ENCODE measurements around the gene HIVEP1.

Gene HIVEP1

DNA sequence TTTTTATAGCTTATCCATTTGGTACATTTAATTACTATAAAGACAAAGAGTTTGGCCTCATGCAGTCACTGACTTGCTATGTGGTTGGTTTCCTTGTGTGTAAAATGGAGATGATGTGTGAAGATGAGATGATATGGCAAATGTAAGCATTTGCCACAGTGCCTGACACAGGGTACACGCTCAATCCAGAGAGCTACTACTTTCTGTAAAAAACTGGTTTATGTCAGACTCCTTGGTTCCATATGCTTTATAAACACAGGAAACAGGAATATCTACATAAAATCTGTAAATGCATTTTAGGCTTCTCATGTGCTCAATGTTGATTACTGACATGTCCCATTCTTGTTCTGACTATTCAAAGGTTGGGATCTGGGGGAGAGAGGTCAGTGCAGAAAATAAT is 10.4 kb downstream of the HIVEP1 start:
- DNase-seq, result no peak

DNA sequence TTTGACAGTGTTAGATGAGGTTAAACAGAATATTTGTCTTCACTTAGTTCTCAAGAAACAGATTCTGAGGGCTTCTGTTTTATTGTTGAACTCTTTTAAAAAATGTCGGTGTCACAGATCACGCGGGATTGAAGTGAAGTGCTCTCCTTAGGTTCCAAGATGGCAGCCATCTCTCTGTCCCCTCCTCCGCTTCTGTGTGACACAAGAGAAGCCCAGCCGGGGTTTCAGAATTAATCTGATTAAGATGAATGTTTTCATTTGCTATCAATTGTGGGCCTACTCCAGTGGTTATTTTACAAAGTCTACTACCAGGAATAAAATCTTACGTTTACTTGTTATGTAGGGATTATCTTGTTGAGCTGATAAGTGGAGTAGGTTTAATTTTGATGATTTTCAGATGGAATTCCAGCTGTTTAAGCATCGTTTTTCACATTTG is 10.9 kb downstream of the HIVEP1 start:
- DNase-seq, result no peak

DNA sequence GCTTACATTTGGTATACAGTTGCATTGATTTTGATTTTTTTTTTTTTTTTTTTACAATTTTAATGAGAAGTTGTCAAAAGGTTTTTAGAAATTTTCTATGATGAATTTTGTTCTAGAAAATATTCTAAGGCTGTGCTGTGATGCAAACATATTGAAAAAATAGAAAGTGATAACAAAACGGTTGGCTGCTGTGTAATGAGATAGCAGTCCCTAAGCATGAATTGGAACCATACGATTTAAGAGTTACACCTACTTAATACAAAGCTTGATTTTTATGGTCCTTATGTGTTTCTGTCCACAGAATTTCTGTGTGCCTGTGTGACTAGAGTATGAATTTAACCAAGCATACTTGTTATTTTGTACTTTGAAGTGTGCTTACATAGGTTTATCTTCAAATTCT is 12.1 kb downstream of the HIVEP1 start:
- no peak for DNase-seq

DNA sequence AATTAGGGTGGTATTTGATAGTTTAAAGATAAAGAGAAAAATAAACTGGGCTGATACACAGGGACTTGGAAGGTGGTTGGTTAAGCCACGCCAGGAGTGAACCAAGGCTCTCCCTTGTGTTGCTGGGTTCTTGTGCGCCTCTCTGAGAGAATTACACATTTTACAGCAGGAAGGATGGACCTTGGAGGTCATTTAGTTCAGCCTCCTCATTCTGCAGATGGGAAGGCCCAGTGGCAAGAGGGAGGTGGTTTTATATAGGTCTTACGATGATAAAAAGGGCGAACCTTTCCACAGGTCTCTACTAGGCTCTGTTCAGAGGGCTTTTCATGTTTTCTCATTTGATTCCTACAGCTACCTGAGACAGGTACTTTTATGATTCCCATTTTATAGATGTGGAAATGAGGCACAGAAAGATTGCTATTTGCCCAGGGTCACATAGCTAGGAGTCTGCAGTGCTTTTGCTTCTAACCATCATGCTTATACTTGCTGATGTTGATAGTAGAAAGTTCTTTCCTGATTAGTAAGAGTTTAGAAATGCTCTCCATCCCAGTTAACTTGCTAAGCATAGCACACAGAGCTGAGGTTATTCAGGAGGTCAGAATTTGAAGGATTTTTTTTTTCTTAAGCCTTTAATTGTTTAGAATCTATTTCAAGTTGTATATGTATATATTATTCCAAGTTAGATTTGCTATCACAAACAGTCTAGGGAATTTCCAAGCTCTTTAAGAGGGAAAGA is 12.8 kb downstream of the HIVEP1 start:
- DNase-seq, result no peak

DNA sequence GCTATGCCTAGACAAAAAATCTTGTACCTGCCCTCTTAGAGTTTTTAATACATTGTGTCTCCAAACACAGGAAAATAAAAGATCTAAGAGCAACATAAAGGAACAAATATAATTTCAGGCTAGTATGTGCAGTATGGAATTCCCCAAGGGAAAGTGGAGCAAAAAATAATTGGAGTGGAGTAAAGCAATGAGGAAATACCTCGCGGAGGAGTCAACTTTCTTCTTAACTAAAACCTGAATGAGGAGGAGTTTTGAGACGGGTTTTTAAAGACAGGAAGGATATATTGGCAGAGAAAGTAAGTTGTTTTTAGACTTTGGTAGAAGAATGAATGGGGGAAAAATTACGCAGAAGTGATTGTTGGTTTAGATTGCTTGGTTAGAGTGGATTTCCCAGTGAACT is 14.0 kb downstream of the HIVEP1 start:
- no peak for DNase-seq

DNA sequence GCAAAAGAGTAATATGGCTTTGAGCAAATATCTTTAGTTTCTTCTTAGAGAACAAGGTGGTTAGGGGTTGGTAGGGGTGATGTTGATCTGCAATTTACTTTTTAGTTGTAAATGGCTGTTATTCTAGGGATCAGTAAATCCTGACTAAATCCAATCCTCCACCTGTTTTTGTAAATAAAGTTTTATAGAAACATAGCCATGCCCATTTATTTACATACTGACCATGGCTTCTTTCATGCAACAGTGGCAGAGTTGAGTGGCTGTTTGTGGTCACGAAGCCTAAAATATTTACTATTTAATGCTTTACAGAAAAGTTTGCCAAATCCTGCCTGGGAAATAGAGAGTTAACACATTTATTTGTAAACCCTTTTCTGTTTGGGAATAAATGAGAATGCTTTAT is 14.7 kb downstream of the HIVEP1 start:
- no peak for DNase-seq

DNA sequence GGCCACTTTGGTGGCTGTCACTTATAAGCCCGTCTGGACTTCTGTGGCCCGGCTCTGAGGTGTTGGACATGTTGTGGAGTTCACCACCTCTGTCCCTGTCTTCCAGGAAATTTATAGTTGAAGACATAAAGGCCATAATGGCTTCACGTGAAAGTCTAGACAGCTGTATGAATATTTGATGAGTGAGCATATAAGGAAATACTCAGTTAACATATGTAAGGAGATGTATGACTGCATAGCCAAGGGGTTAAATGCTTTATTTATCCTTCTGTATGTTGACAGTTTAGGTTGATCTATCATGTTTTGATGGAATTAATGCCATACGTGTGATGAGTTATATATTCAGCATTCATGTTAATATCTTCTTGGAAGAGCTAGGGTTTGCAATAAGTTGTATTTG is 16.1 kb downstream of the HIVEP1 start:
- no peak for DNase-seq

DNA sequence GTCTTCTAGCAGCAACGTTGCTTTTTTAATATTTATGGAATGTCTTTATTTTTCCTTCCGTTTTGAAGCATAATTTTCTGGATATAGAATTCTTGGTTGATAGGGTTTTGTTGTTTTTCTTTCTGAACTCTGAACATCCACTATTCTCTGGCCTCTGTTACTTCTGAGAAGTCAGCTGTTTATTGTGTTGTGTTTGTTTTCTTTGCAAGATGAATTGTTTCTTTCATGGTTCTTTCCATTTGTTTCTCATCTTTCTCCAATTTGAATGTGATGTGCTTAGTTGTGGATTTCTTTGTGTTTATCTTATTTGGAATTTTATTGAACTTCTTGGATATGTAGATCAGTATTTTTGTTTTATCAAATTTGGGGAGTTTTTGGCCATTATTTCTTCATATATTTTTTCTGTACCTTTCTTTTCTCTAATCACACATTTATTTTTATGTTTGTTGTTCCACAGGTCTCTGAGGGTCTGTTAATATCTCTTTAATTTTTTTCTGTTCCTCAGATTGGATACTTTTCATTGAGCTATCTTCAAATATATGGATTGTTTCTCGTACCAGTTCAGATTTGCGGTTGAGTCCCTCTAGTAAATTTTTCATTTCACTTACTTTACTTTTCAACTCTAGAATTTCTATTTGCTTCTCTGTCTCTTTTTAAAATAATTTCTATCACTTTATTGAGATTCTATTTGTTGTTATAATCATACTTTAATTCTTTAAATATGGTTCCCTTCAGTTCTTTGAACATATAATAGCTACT is 18.0 kb downstream of the HIVEP1 start:
- DNase-seq, result no peak

DNA sequence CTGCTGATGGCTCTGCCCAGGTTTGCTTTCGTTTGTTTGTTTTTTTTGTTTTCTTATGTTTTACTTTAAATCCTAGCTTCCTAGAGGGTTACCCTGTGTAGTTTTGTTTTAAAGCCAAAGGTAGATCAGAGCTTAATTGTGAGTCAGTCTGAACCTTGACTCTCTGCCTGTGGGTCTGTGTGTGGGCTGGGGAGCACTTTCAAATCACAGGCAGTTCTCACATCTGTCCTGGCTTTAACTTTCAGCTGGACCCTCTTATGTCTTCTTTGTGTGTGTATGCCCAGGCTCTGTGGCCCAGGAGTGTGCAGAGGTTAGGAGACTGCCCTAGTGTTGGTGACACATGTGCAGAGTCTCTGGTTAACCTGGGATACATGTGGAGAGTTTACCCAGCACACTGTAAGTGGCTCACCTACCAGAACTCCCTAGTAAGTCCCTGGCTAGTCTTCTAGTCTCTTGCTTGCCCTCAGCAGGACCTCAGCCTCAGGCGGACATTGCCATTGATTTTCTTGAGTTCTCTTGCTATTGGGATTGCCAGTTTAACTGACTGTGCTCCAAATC is 19.0 kb downstream of the HIVEP1 start:
- DNase-seq, result no peak

DNA sequence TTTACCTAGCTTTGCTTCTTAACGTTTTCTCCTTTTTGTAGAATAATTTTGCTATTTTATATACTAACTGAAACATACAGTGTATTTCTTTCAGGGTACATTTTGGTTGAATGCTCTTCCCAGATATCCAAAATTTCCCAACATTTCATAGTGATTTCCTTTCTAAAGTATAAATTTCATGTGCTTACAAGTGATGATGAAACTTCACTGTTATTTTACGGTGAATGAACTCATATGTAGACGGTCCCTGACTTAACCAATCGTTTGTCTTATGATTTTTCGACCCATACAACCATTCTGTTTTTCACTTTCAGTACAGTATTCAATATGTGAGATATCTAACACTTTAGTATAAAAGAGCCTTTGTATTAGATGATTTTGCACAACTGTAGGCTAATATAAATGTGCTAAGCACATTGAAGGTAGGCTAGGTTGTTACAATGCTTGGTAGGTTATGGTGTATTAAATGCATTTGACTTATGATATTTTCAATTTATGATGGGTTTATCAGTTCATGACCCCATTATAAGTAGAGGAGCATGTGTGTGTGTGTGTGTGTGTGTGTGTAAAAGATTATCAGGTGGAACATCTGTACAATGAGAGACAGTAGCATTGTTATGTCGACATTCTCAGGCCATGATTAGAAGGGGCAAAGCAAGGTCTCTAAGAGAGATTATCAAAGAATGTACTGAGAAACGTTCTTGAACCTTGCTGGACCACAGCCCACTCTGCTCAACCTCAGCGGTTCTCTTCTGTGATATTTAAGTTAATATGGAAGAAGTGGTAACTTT is 20.9 kb downstream of the HIVEP1 start:
- no peak for DNase-seq

DNA sequence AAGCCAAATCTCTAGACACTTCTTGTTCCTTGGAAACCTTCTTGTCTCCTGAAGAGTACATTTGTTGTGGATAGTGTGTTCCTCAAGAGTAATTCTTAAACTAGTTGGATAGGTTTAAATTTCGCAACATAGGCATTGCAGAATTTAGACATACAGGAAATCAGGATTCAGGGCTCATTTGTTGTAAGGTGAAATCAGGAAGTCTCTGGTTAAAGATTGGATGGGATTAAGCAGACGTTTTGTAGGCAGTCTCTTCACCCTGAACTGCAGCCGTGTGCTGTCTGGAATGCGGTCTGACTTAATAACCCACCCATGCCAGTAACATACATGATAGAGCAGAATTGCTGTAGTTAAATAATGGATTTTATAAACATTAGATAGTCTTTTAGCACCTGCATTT is 21.7 kb downstream of the HIVEP1 start:
- DNase-seq, result no peak

DNA sequence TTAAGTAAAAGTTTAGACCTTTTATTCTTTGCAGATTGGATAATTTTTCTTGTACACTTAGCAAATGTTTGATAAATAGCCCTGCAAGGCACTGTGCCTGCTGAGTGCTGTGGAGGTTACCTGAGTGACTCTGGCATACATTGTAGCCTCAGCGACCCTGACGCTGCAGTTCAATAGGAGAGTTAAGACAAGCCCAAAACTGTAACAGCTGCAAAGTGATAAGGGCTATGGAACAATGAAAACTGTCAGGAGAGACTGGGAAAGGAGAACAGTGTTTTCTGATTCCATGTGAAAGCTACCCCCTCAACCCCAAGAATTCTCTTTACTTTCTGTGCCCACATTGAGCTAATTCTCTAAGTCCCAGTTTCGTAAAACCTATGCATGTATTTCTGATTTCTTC is 22.2 kb downstream of the HIVEP1 start:
- no peak for DNase-seq

DNA sequence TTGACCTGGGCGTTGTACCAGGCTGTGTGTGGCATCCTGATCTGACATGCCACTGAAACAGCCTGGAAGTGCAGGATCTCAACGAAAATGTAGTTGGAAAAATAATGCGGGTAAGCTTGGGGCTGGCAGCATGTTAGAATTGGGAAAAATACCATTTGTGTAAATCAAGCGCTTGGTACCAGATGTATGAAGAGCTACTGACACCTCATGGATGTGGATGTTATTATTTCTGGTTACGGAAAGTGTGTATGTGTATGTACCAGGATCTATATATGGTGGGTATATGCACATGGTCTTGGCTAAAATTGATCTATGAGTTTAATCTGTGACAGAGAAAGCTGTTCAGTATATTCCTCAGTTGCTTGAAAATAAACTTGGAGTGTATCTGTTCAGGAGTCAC is 22.7 kb downstream of the HIVEP1 start:
- DNase-seq, result no peak

DNA sequence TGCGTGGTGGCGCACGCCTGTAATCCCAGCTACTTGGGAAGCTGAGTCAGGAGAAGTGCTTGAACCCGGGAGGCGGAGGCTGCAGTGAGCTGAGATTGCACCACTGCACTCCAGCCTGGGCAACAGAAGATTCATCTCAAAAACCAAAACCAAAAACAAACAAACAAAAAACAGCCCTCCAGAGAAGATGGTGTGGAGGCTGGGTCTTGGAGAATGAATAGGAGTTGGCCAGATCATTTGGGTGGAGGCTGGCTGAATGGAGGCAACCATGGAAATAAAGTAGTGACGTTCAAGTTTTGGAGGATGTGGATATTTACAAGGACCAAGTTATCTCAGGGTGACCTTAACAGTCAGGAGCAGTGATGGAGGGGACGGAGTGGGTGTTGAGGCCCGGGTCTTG is 24.7 kb downstream of the HIVEP1 start:
- no peak for DNase-seq

DNA sequence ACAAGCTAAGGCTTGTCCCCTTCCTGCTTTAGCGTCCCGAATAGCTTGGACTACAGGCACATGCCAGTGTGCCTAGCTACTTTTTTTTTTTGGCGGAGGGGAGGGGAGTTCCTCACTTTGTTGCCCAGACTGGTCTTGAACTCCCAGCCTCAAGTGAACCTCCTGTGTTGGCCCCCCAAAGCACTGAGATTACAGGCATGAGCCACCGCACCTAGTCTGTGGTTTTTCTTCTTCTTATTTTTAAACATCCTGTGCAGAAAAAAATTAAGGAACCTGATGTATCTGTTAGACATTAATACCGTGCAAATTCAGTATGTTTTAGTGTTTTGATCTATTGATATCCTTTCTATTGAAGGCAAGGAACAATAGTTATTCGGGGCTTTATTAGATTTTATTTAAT is 25.7 kb downstream of the HIVEP1 start:
- no peak for DNase-seq

DNA sequence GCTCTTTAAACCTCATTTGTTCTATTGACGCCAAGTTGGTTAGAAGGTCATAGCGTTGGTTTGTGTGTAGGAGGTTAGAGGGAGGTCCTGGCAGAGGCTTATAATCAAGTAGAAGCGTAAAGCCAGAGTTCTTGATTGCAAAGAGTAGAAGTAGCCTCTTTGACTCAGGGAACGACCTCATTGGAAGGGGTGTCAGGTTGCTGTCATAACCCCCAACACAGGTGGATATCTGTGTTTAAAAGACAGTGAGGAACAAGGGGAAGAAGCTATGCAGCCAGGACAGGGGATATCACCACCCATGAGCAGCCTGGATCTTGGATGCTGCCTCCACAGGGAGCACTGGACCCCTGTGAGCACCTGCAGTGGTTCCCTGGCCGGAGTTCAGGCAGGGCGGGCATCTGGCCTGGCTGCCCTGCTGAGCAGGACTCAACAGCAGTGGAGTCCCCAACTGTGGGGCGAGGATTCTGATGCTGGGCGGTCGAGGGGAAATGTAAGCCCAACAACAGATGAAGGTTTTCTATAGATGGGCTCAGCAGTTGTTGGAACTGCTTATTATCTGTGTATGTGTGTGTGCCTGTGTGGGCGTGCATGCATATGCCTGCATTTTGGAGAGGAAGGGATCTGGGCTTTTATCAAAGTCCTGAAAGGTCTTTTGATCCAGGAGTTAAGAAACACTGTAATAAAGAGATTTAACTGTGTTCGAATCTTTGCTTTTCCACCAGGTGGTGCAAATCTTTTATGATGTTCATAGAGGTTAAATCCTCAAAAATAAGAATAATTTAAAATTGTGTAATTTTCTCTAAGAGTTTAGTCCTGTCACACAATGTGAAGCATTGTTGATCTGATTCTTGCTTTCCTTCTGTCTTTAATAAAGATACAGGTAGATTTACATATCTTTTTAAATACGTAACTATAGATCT is 27.7 kb downstream of the HIVEP1 start:
- no peak for DNase-seq

DNA sequence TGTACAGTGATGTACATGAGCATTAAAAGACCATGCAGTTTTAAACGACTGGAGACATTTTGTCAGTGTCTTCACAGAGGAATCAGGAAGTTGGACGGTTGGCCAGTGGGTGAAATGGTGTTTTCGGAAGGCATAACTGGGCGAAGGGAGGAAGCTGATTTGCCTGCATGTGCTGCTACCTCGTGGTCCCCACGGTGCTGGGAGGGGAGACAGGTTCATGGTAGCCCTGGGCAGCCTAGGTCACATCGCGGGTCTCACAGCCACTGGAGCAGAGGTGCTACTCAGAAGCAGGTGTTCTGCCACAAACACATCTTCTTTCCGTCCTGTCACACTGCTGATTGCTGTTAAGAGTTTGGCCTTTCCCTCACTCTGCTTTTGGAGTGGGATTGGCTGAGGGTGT is 35.2 kb downstream of the HIVEP1 start:
- DNase-seq, result no peak

DNA sequence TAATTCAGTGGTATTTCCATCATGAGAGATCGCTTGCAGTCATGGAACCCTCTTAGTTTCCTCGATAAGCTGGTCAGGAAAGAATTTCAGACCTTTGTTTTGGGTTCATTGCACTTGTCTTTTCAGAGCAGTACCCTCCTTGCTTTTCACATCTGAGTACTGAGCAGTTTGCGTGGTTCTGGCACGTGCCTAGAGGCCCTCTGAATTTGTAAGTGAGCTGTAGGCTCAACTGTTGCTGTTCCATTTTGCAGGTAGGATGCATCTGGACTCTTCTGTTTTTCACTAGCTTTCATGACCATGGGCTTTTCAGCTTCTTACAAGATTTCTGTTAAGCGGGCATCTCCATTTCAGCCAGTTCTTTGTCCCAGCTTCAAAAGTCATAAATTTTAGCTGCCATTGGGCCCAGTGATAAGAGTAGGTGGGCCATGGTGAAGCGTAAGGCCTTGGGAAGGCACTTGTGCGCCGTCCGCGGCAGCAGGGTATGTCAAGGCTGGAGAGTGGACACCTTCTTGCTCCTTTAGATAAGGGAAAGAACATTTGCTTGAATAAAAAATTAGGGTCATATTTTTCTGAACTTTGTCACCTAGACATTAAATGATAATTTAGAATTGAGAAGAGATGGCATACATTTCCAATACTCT is 35.8 kb downstream of the HIVEP1 start:
- DNase-seq, result no peak

DNA sequence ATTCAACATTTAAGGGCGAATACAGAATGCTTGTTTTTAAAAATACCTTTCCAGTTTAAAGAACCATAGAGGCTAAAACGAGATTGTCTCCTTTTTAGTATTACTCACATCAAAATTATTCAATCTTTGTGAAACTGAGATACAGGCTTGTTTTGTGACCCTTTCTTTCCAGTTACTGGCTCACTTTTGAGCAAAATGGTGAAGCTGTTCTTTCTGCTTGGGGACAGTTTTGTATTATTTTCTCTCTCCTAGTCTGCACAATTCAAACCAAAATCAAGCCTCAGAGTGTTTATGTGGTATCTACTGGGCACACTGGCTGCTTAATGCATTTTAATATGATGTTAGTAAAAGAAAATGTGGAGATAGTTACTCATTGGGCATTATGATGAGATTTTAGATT is 36.5 kb downstream of the HIVEP1 start:
- DNase-seq, result no peak

DNA sequence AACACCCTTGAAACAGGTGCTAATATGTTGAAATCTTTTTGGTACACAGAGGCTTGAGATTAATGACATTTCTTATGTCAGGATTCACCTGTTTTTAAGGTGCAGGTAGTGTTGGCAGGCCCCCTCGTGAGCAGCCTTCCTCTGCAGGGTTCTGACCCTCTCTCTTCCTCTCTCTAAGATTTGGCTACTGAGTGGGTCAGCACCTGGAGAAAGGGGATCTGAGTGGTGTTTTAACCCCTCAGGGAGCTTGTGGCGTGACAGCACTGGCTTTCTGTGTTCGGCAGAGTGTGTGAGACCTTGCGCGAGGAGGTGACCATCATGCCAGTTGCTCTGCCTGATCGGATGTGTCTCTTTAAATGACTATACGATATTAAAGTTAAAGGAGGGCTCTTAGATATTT is 37.1 kb downstream of the HIVEP1 start:
- no peak for DNase-seq

DNA sequence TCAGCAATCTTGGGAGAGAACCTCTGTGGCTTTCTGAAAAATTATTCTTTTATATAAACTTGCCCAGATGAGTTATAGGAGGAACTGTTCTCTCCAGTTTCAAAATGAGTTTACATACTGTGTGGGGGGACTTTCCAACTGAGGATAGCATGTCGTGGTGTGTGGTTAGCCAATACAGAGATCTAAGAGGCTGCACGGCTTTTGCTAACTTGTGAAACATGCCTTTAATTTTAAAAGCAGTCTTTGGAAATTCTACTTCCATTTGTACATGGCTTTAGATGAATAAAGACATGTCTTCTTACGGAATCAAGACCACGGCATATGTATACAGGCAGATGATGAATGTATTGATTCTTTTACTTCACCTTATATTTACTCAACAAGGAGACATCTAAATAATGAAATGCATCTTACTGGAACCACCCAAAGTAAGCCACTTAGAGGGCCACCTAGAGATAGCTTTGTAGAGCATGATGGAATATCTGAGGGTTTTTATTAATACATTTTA is 39.8 kb downstream of the HIVEP1 start:
- peak in 1 of 4 experiments; percentile 16 for DNase-seq

All from activated naive CD4-positive, alpha-beta T cell (primary cell).